Panc1 (cell line): ENCODE measurements around the gene GLIS2. TPM values are rescaled to one million over a fixed set of nuclear protein-coding genes. Genes with fewer than 3 reads are reported as not detected.

ENCODE experiments used
- ATAC-seq: fragments of 200-7000 bp; cut with Tn5 transposase; 2 replicates; pipeline ENCODE4 v1.9.1; 2020; ENCODE audit warnings: mild to moderate bottlenecking, moderate library complexity
- BruUV-seq: library from RNA; stranded (reverse); fragments of 400-500 nt; replicated peaks from 2 replicates; lab custom pipeline; 2021; lab: Mats Ljungman, UMichigan
- CTCF ChIA-PET: fragments of 300-600 bp; sonication (Branson Sonifier 250); formaldehyde crosslinking; loops from one replicate; lab custom pipeline; 2022; ENCODE audit warnings: antibody characterized with exemption; lab: Charles Lee
- POLR2A ChIA-PET: fragments of 300-600 bp; sonication (Branson Sonifier 250); formaldehyde crosslinking; loops from one replicate; lab custom pipeline; 2022; ENCODE audit warnings: antibody characterized with exemption; lab: Charles Lee
- DNase-seq: peaks from one replicate; pipeline ENCODE4 v3.0.0-alpha.2; 2010; ENCODE audit warnings: low read depth, low spot score
- H3K27ac ChIP-seq: 2 replicates; pipeline ENCODE4 v1.5.1; 2011; ENCODE audit warnings: mild to moderate bottlenecking, low read length, inconsistent platforms
- H3K27me3 ChIP-seq: fragments of 200-500 bp; sonication (Bioruptor generic); 2 replicates; pipeline ENCODE4 v1.6.0; 2014; ENCODE audit warnings: low read length, inconsistent platforms; ENCODE audit not compliant: control insufficient read depth, insufficient read depth
- H3K36me3 ChIP-seq: fragments of 200-500 bp; sonication (Bioruptor generic); 2 replicates; pipeline ENCODE4 v1.5.1; 2014; ENCODE audit warnings: inconsistent platforms, mild to moderate bottlenecking, low read length, moderate library complexity; ENCODE audit not compliant: control insufficient read depth, insufficient read depth
- H3K4me1 ChIP-seq: 2 replicates; pipeline ENCODE4 v1.5.1; 2011; ENCODE audit warnings: inconsistent platforms, mild to moderate bottlenecking, low read length, moderate library complexity; ENCODE audit not compliant: control insufficient read depth, insufficient read depth
- H3K4me3 ChIP-seq, 2 experiments: 2 replicates each; pipeline ENCODE4 v1.5.1; 2011 to 2012; ENCODE audit warnings: low read depth in 2 of 2, low read length in 2 of 2, mild to moderate bottlenecking in 2 of 2, inconsistent platforms in 1 of 2, moderate library complexity in 1 of 2
- H3K9me3 ChIP-seq: fragments of 200-500 bp; sonication (Bioruptor generic); 2 replicates; pipeline ENCODE4 v1.5.1; 2014; ENCODE audit warnings: low read depth, mild to moderate bottlenecking, inconsistent platforms, low read length, moderate library complexity; ENCODE audit not compliant: control insufficient read depth, insufficient read depth
- CTCF ChIP-seq: fragments of 450-650 bp; IDR thresholded peaks from 2 replicates; pipeline ENCODE4 v1.5.1; 2017; ENCODE audit warnings: mild to moderate bottlenecking
- POLR2AphosphoS5 ChIP-seq: IDR thresholded peaks from 2 replicates; pipeline ENCODE4 v1.6.1; 2012; ENCODE audit warnings: mild to moderate bottlenecking, low read depth, low read length, moderate library complexity
- REST ChIP-seq, 2 experiments: IDR thresholded peaks; 2 replicates each; pipeline ENCODE4 v1.6.1; 2011 to 2012; ENCODE audit warnings: low read depth in 2 of 2, control low read depth in 1 of 2, low read length in 1 of 2, mild to moderate bottlenecking in 1 of 2, moderate library complexity in 1 of 2; ENCODE audit not compliant: insufficient read depth in 1 of 2
- SIN3A ChIP-seq: IDR thresholded peaks from 2 replicates; pipeline ENCODE4 v1.6.1; 2012; ENCODE audit warnings: low read depth, mild to moderate bottlenecking, low read length, moderate library complexity, borderline replicate concordance; ENCODE audit not compliant: insufficient read depth
- TCF7L2 ChIP-seq: IDR thresholded peaks from 2 replicates; pipeline ENCODE4 v1.6.1; 2011; ENCODE audit warnings: mild to moderate bottlenecking, low read depth, low read length, inconsistent platforms
- in situ Hi-C: cut with HindIII; loops from 2 replicates; pipeline ENCODE4 v1.10.0; 2016; ENCODE audit warnings: low sequenced_read_pairs, low pct_unique_long_range_greater_than_20kb
- intact Hi-C: fragments of 100-400 bp; cut with micrococcal nuclease; formaldehyde crosslinking; loops from one replicate; pipeline ENCODE4 v1.10.0; 2022; ENCODE audit not compliant: unreplicated experiment
- total RNA-seq: library from RNA; stranded (reverse); gene quantifications from one replicate; pipeline ENCODE4 v1.2.1, GENCODE V29; 2021; ENCODE audit not compliant: unreplicated experiment

Gene GLIS2
- total RNA-seq, 1 experiment from 2014 or later, result 87.3 TPM

GRCh38 chr16:4381072-4381934 lies 65.4 kb downstream of the GLIS2 start:
- intact Hi-C loops, result no loop called here
- ChIA-PET POLR2A (no interaction called here), CTCF (no interaction called here)
- in situ Hi-C loops, result no loop called here
- TF ChIP-seq SIN3A (no peak), REST (IDR thresholded peaks at IDR 0.05; ENCODE audit: insufficient read depth in 1 of 2, low read depth in 2 of 2, low read length in 1 of 2) (no peak), CTCF (no peak), POLR2AphosphoS5 (no peak), TCF7L2 (no peak)
- BruUV-seq, result no TSS peak
- H3K4me3 ChIP-seq, result no peak overlapping the region
- no peaks in the 10 kb centered on the region for H3K27me3 ChIP-seq
- no peaks in the 10 kb centered on the region for H3K9me3 ChIP-seq
- H3K4me1 ChIP-seq, result peaks cover 49% of the 10 kb centered on the region
- no peaks in the 10 kb centered on the region for H3K36me3 ChIP-seq
- no peak for DNase-seq
- ATAC-seq, result no peak
- H3K27ac ChIP-seq, result no peak overlapping the region

GRCh38 chr16:4381935-4382794 lies 66.3 kb downstream of the GLIS2 start:
- POLR2A ChIA-PET, result no interaction called here
- in situ Hi-C loops, result no loop called here
- no peaks in the 10 kb centered on the region for H3K9me3 ChIP-seq

More at GRCh38 chr16:4381935-4382794, 66.3 kb downstream of the GLIS2 start:
- ATAC-seq (no peak), DNase-seq (no peak)
- Histone ChIP-seq H3K27me3 (no peaks in the 10 kb centered on the region), H3K27ac (no peak overlapping the region), H3K4me1 (peaks cover 49% of the 10 kb centered on the region), H3K36me3 (no peaks in the 10 kb centered on the region), H3K4me3 (no peak overlapping the region)
- BruUV-seq, result no TSS peak
- intact Hi-C loops, result no loop called here
- no peak for TF ChIP-seq REST (IDR thresholded peaks at IDR 0.05; ENCODE audit: insufficient read depth in 1 of 2, low read depth in 2 of 2, low read length in 1 of 2)
- TF ChIP-seq CTCF, result no peak
- TF ChIP-seq TCF7L2, result no peak
- no peak for TF ChIP-seq SIN3A
- no peak for TF ChIP-seq POLR2AphosphoS5
- CTCF ChIA-PET, result no interaction called here
